HepG2 (cell line): ENCODE data around the gene FAF1. TPM values are rescaled to one million over a fixed set of nuclear protein-coding genes. Genes with fewer than 3 reads are reported as not detected.
A peak's percentile ranks its signal among the peaks of the same experiment; 100 is the strongest.

Source experiments
- ATRX ChIP-seq: sonication (generic); formaldehyde crosslinking; IDR thresholded peaks from 2 replicates; pipeline ENCODE4 v1.4.0; 2020; ENCODE audit warnings: missing genetic modification reagents, borderline replicate concordance
- CREB3 ChIP-seq: sonication (generic); formaldehyde crosslinking; IDR thresholded peaks from 2 replicates; pipeline ENCODE4 v1.5.0; 2020; ENCODE audit warnings: missing genetic modification reagents
- FOXK1 ChIP-seq: sonication (generic); formaldehyde crosslinking; IDR thresholded peaks from 2 replicates; pipeline ENCODE4 v1.4.0; 2020; ENCODE audit warnings: low read depth, missing genetic modification reagents, borderline replicate concordance
- GABPA ChIP-seq, 2 experiments: IDR thresholded peaks; 2 replicates each; pipeline ENCODE4 v1.6.1; 2011 to 2016; ENCODE audit warnings: low read depth in 2 of 2, low read length in 1 of 2, missing biosample characterization in 1 of 2, missing genetic modification characterization in 1 of 2
- GATA4 ChIP-seq: sonication (generic); IDR thresholded peaks from 2 replicates; pipeline ENCODE4 v1.6.1; 2016; ENCODE audit warnings: antibody characterized with exemption, low read depth, borderline replicate concordance
- NCOR1 ChIP-seq: fragments of 200-600 bp; sonication (generic); IDR thresholded peaks from 2 replicates; pipeline ENCODE4 v1.7.0; 2017; ENCODE audit warnings: antibody characterized with exemption, low read length, borderline replicate concordance
- NFYC ChIP-seq: IDR thresholded peaks from 2 replicates; pipeline ENCODE4 v1.6.1; 2016; ENCODE audit warnings: missing genetic modification reagents, missing compliant biosample characterization
- RFX1 ChIP-seq: fragments of 450-650 bp; IDR thresholded peaks from 2 replicates; pipeline ENCODE4 v1.6.1; 2017
- RNF219 ChIP-seq: sonication (generic); formaldehyde crosslinking; IDR thresholded peaks from 2 replicates; pipeline ENCODE4 v1.5.0; 2020; ENCODE audit warnings: mild to moderate bottlenecking, missing genetic modification reagents
- SRY ChIP-seq: sonication (generic); formaldehyde crosslinking; IDR thresholded peaks from 2 replicates; pipeline ENCODE4 v1.8.0; 2022; ENCODE audit warnings: mild to moderate bottlenecking, missing genetic modification reagents
- ZBTB40 ChIP-seq, 2 experiments: fragments of 450-650 bp in 1 of 2; sonication (generic) in 1 of 2; formaldehyde crosslinking in 1 of 2; IDR thresholded peaks; 2 replicates each; pipeline versions ENCODE4 v1.6.1 to v1.8.0; 2016 to 2022; ENCODE audit warnings: antibody characterized with exemption in 1 of 2, mild to moderate bottlenecking in 1 of 2, missing genetic modification reagents in 1 of 2
- ZBTB49 ChIP-seq: sonication (generic); formaldehyde crosslinking; IDR thresholded peaks from 2 replicates; pipeline ENCODE4 v1.4.0; 2020; ENCODE audit warnings: missing genetic modification reagents, borderline replicate concordance
- ZNF251 ChIP-seq: sonication (generic); formaldehyde crosslinking; IDR thresholded peaks from 2 replicates; pipeline ENCODE4 v1.9.0; 2021; ENCODE audit warnings: mild to moderate bottlenecking, missing genetic modification reagents
- ZNF34 ChIP-seq: sonication (generic); formaldehyde crosslinking; IDR thresholded peaks from 2 replicates; pipeline ENCODE4 v1.4.0; 2020; ENCODE audit warnings: mild to moderate bottlenecking, missing genetic modification reagents, borderline replicate concordance
- polyA plus RNA-seq, 8 experiments: library from polyadenylated mRNA; depleted of rRNA in 3 of 8; stranded (reverse) in 7 of 8; unstranded in 1 of 8; fragments of >200 nt; fragmentation: Illumina TruSeq in 4 of 8; extraction: Trizol in 4 of 8; gene quantifications; 2 replicates each; pipeline versions ENCODE4 v1.2.1 to v1.2.3, GENCODE V29; 2011 to 2016; ENCODE audit warnings: low read depth in 4 of 8, missing spikeins in 1 of 8, mixed read lengths in 1 of 8; ENCODE audit not compliant: insufficient read depth in 1 of 8
- total RNA-seq, 5 experiments: library from RNA; depleted of rRNA; stranded (reverse); fragments of >200 nt; fragmentation: Illumina TruSeq; extraction: Trizol; gene quantifications; 2 replicates each; pipeline ENCODE4 v1.2.3, GENCODE V29; 2016; ENCODE audit warnings: low read depth in 1 of 5

Gene FAF1
- total and polyA plus RNA-seq, 2 of the 13 experiments (the other 11 are each of a cell fraction or from before 2014, with no cell fraction given) = 19.4 to 63.3 TPM

- no peak for TF ChIP-seq CREB3 (CRISPR knock-in tag)
- no peak for TF ChIP-seq FOXK1 (CRISPR knock-in tag)
- no peak for TF ChIP-seq ZBTB49 (CRISPR knock-in tag)
- no peak for TF ChIP-seq ATRX (CRISPR knock-in tag)
- no peak for TF ChIP-seq ZNF34 (CRISPR knock-in tag)
- TF ChIP-seq RFX1 = no peak
- no peak for TF ChIP-seq GABPA (IDR thresholded peaks at IDR 0.05; ENCODE audit: low read depth, low read length)
- TF ChIP-seq GABPA (CRISPR knock-in tag; IDR thresholded peaks at IDR 0.05; ENCODE audit: low read depth) = no peak
- no peak for TF ChIP-seq NFYC (CRISPR knock-in tag)
- 0 out of 2 replicates have a peak, but pooled peaks have one; percentile 7 for TF ChIP-seq SRY
- no peak for TF ChIP-seq NCOR1
- TF ChIP-seq ZNF251 (CRISPR knock-in tag) = no peak
- TF ChIP-seq ZBTB40 (IDR thresholded peaks at IDR 0.05) = no peak
- TF ChIP-seq ZBTB40 (CRISPR knock-in tag; IDR thresholded peaks at IDR 0.05) = no peak
- TF ChIP-seq RNF219 (CRISPR knock-in tag) = no peak
- no peak for TF ChIP-seq GATA4
Observed at GRCh38 chr1:50978144-50978851, 18.2 kb upstream of the FAF1 start (continued).
